IMR-90 (cell line): ENCODE results near the gene ZNF385B. TPM values are rescaled to one million over a fixed set of nuclear protein-coding genes. Genes with fewer than 3 reads are reported as not detected.

ENCODE experiments used
- ATAC-seq: fragments of 200-7000 bp; cut with Tn5 transposase; 2 replicates; pipeline ENCODE4 v1.9.1; 2020; ENCODE audit warnings: low read depth, mild to moderate bottlenecking, moderate library complexity
- BruUV-seq: library from RNA; stranded (reverse); fragments of 400-500 nt; replicated peaks from 2 replicates; lab custom pipeline; 2021; lab: Mats Ljungman, UMichigan
- CTCF ChIA-PET: fragments of 300-600 bp; formaldehyde crosslinking; extraction: SDS; loops from one replicate; lab custom pipeline; 2021; ENCODE audit warnings: antibody characterized with exemption; lab: Yijun Ruan, JAX
- POLR2A ChIA-PET: fragments of 300-600 bp; sonication (Branson Sonifier 250); formaldehyde crosslinking; loops from one replicate; lab custom pipeline; 2022; ENCODE audit warnings: antibody characterized with exemption; ENCODE audit not compliant: unreplicated experiment; lab: Charles Lee
- DNase-seq: peaks from one replicate; pipeline ENCODE4 v3.0.0; 2013
- H2AFZ ChIP-seq: replicated peaks from 2 replicates; pipeline ENCODE3; 2013; ENCODE audit warnings: low read length, mild to moderate bottlenecking; ENCODE audit not compliant: poor library complexity
- H2AK5ac ChIP-seq: 2 replicates; pipeline ENCODE4 v1.6.1; 2013; ENCODE audit warnings: low read depth, low read length, inconsistent platforms
- H2AK9ac ChIP-seq: replicated peaks from 2 replicates; pipeline ENCODE3; 2013; ENCODE audit warnings: mild to moderate bottlenecking, low read depth, low read length, moderate library complexity; ENCODE audit not compliant: poor library complexity
- H2BK120ac ChIP-seq: 2 replicates; pipeline ENCODE4 v1.6.1; 2013; ENCODE audit warnings: low read depth, low read length, inconsistent platforms
- H2BK15ac ChIP-seq: 3 replicates; pipeline ENCODE4 v1.6.1; 2013; ENCODE audit warnings: low read depth, low read length, inconsistent platforms
- H2BK20ac ChIP-seq: 2 replicates; pipeline ENCODE4 v1.6.1; 2013; ENCODE audit warnings: low read depth, mild to moderate bottlenecking, inconsistent platforms, low read length, moderate library complexity
- H2BK5ac ChIP-seq: 2 replicates; pipeline ENCODE4 v1.6.1; 2013; ENCODE audit warnings: mild to moderate bottlenecking, low read depth, low read length, inconsistent platforms; ENCODE audit not compliant: poor library complexity, severe bottlenecking
- H3K14ac ChIP-seq: replicated peaks from 2 replicates; pipeline ENCODE4 v1.6.1; 2013; ENCODE audit warnings: low read depth, low read length, inconsistent platforms
- H3K18ac ChIP-seq: 2 replicates; pipeline ENCODE4 v1.6.1; 2013; ENCODE audit warnings: low read depth, low read length, control low read depth
- H3K23ac ChIP-seq: 2 replicates; pipeline ENCODE4 v1.6.1; 2013; ENCODE audit warnings: low read depth, low read length, inconsistent platforms
- H3K27ac ChIP-seq: 2 replicates; pipeline ENCODE4 v1.5.1; 2013; ENCODE audit warnings: mild to moderate bottlenecking, control low read depth, low read length; ENCODE audit not compliant: insufficient read depth
- H3K27me3 ChIP-seq: 2 replicates; pipeline ENCODE4 v1.6.1; 2013; ENCODE audit warnings: low read length; ENCODE audit not compliant: control insufficient read depth, insufficient read depth
- H3K36me3 ChIP-seq: 2 replicates; pipeline ENCODE4 v1.6.1; 2013; ENCODE audit warnings: low read length, mixed read lengths; ENCODE audit not compliant: control insufficient read depth, insufficient read depth
- H3K4ac ChIP-seq: 2 replicates; pipeline ENCODE4 v1.6.1; 2013; ENCODE audit warnings: low read depth, low read length, inconsistent platforms
- H3K4me1 ChIP-seq: 2 replicates; pipeline ENCODE4 v1.6.1; 2013; ENCODE audit warnings: low read length, mixed read lengths; ENCODE audit not compliant: control insufficient read depth, insufficient read depth
- H3K4me2 ChIP-seq: 2 replicates; pipeline ENCODE4 v1.6.1; 2013; ENCODE audit warnings: low read depth, mild to moderate bottlenecking, control low read depth, low read length, moderate library complexity
- H3K4me3 ChIP-seq: 2 replicates; pipeline ENCODE4 v1.5.1; 2013; ENCODE audit warnings: low read depth, mild to moderate bottlenecking, control low read depth, low read length, moderate library complexity; ENCODE audit not compliant: insufficient read depth
- H3K56ac ChIP-seq: 2 replicates; pipeline ENCODE4 v1.6.1; 2013; ENCODE audit warnings: low read length, inconsistent platforms; ENCODE audit not compliant: insufficient read depth; ENCODE audit errors: extremely low read depth
- H3K79me1 ChIP-seq, 2 experiments: 2 replicates each; pipeline ENCODE4 v1.6.1; 2013; ENCODE audit warnings: low read length in 2 of 2, inconsistent platforms in 1 of 2, low read depth in 1 of 2
- H3K9ac ChIP-seq: 2 replicates; pipeline ENCODE4 v1.6.1; 2013; ENCODE audit warnings: low read depth, low read length, control low read depth
- H3K9me1 ChIP-seq: 2 replicates; pipeline ENCODE4 v1.6.1; 2013; ENCODE audit warnings: low read length, inconsistent platforms; ENCODE audit not compliant: insufficient read depth
- H3K9me3 ChIP-seq: 2 replicates; pipeline ENCODE4 v1.6.1; 2013; ENCODE audit warnings: low read length; ENCODE audit not compliant: control insufficient read depth, insufficient read depth
- H4K20me1 ChIP-seq: 2 replicates; pipeline ENCODE4 v1.6.1; 2013; ENCODE audit warnings: low read length, inconsistent platforms; ENCODE audit not compliant: insufficient read depth
- H4K5ac ChIP-seq: 2 replicates; pipeline ENCODE4 v1.6.1; 2013; ENCODE audit warnings: mild to moderate bottlenecking, low read depth, low read length, control low read depth
- H4K8ac ChIP-seq, 2 experiments: 2 replicates each; pipeline ENCODE4 v1.6.1; 2013; ENCODE audit warnings: low read depth in 2 of 2, low read length in 2 of 2, control low read depth in 1 of 2, inconsistent platforms in 1 of 2
- H4K91ac ChIP-seq: 2 replicates; pipeline ENCODE4 v1.6.1; 2013; ENCODE audit warnings: low read depth, low read length, inconsistent platforms; ENCODE audit not compliant: insufficient read depth
- BHLHE40 ChIP-seq: fragments of 150-350 bp; IDR thresholded peaks from 2 replicates; pipeline ENCODE4 v1.6.1; 2016; ENCODE audit warnings: mild to moderate bottlenecking, low read depth, low read length
- CEBPB ChIP-seq: IDR thresholded peaks from 2 replicates; pipeline ENCODE4 v1.6.1; 2012; ENCODE audit warnings: low read depth, low read length, improper control_type of control experiment
- CHD1 ChIP-seq: IDR thresholded peaks from 2 replicates; pipeline ENCODE4 v1.6.1; 2012; ENCODE audit warnings: low read depth, low read length, improper control_type of control experiment
- CTCF ChIP-seq: conservative IDR thresholded peaks from 2 replicates; pipeline ENCODE4 v1.5.1; 2012; ENCODE audit warnings: mild to moderate bottlenecking, low read depth, low read length, improper control_type of control experiment
- ELK1 ChIP-seq: fragments of 150-350 bp; IDR thresholded peaks from 2 replicates; pipeline ENCODE4 v1.6.1; 2016; ENCODE audit warnings: low read depth, mild to moderate bottlenecking, low read length, moderate library complexity, borderline replicate concordance
- FOS ChIP-seq: fragments of 150-350 bp; IDR thresholded peaks from 2 replicates; pipeline ENCODE4 v1.6.1; 2016; ENCODE audit warnings: low read depth, low read length
- MAFK ChIP-seq: IDR thresholded peaks from 2 replicates; pipeline ENCODE4 v1.6.1; 2012; ENCODE audit warnings: low read depth, low read length, improper control_type of control experiment
- MAZ ChIP-seq: IDR thresholded peaks from 2 replicates; pipeline ENCODE4 v1.6.1; 2012; ENCODE audit warnings: low read depth, mild to moderate bottlenecking, low read length, improper control_type of control experiment, moderate library complexity, borderline replicate concordance
- MXI1 ChIP-seq: IDR thresholded peaks from 2 replicates; pipeline ENCODE4 v1.6.1; 2012; ENCODE audit warnings: low read depth, mild to moderate bottlenecking, low read length, moderate library complexity, borderline replicate concordance
- NFE2L2 ChIP-seq: fragments of 150-350 bp; IDR thresholded peaks from 2 replicates; pipeline ENCODE4 v1.6.1; 2016; ENCODE audit warnings: low read depth, mild to moderate bottlenecking, low read length
- POLR2A ChIP-seq: IDR thresholded peaks from 2 replicates; pipeline ENCODE4 v1.6.1; 2012; ENCODE audit warnings: mild to moderate bottlenecking, low read depth, low read length
- RAD21 ChIP-seq: IDR thresholded peaks from 2 replicates; pipeline ENCODE4 v1.6.1; 2012; ENCODE audit warnings: low read length, improper control_type of control experiment
- RCOR1 ChIP-seq: IDR thresholded peaks from 2 replicates; pipeline ENCODE4 v1.6.1; 2012; ENCODE audit warnings: mild to moderate bottlenecking, low read length, improper control_type of control experiment; ENCODE audit not compliant: insufficient replicate concordance
- RFX5 ChIP-seq: IDR thresholded peaks from 2 replicates; pipeline ENCODE4 v1.8.0; 2012; ENCODE audit warnings: low read depth, mild to moderate bottlenecking, low read length, moderate library complexity
- SMC3 ChIP-seq: fragments of 150-350 bp; IDR thresholded peaks from 2 replicates; pipeline ENCODE4 v1.6.1; 2016; ENCODE audit warnings: low read depth, mild to moderate bottlenecking, antibody characterized with exemption, low read length, moderate library complexity
- USF2 ChIP-seq: fragments of 150-350 bp; IDR thresholded peaks from 2 replicates; pipeline ENCODE4 v1.6.1; 2017; ENCODE audit warnings: mild to moderate bottlenecking, antibody characterized with exemption, low read length, low read depth
- WGBS, 2 experiments: methylation state at CpG; one replicate each; pipeline versions ENCODE4 v1.1.5 to v1.1.7; 2013; ENCODE audit warnings: missing lambda C conversion rate in 2 of 2; ENCODE audit not compliant: insufficient read length in 1 of 2; ENCODE audit errors: extremely low coverage in 2 of 2; 5-methylcytosine and 5-hydroxymethylcytosine counted together
- dilution Hi-C: fragments of 300-500 bp; cut with HindIII; formaldehyde crosslinking; loops from one replicate; pipeline ENCODE4 v1.14.3; 2018; ENCODE audit warnings: low sequenced_read_pairs; ENCODE audit not compliant: unreplicated experiment
- in situ Hi-C: fragments of 300-500 bp; cut with MboI; formaldehyde crosslinking; loops from 3 replicates; pipeline ENCODE4 v1.14.3; 2019; ENCODE audit warnings: low sequenced_read_pairs, inconsistent platforms, mixed read lengths
- intact Hi-C: fragments of 100-400 bp; cut with micrococcal nuclease; formaldehyde crosslinking; loops from 2 replicates; pipeline ENCODE4 v1.10.0; 2022
- polyA plus RNA-seq, 3 experiments: library from polyadenylated mRNA; depleted of rRNA; stranded (reverse); fragments of >200 nt; gene quantifications; 2 replicates each; pipeline ENCODE4 v1.2.3, GENCODE V29; 2012; ENCODE audit warnings: low replicate concordance in 1 of 3
- total RNA-seq: library from RNA; depleted of rRNA; stranded (reverse); fragments of >200 nt; gene quantifications from 2 replicates; pipeline ENCODE4 v1.2.3, GENCODE V29; 2012

The ZNF385B gene
- total and polyA plus RNA-seq, 2 of the 4 experiments (the other 2 are of a cell fraction): not detected

GRCh38 chr2:179822540-179822939 lies 38.9 kb downstream of the ZNF385B start:
- no peak for ATAC-seq
- no peaks in the 10 kb centered on the region for H3K27me3 ChIP-seq
- no peak overlapping the region for H3K4me2 ChIP-seq
- H4K5ac ChIP-seq: no peak overlapping the region
- H4K8ac ChIP-seq: no peak overlapping the region
- BruUV-seq: no TSS peak
- ChIA-PET CTCF (interaction anchor here (0.8 kb wide), 1 partner anchor 255 kb away, joined by 3 read pairs; no protein-coding TSS in a partner anchor), POLR2A (no interaction called here)
- H4K91ac ChIP-seq: no peak overlapping the region
- no peak overlapping the region for H2BK5ac ChIP-seq
- H3K14ac ChIP-seq: no peak overlapping the region
- no peak overlapping the region for H2BK20ac ChIP-seq
- no peak overlapping the region for H2AK9ac ChIP-seq
- no peak for TF ChIP-seq NFE2L2
- no peak for TF ChIP-seq POLR2A
- TF ChIP-seq MAZ: no peak
- no peak for TF ChIP-seq USF2
- TF ChIP-seq RAD21: no peak
- no peak for TF ChIP-seq BHLHE40
- no peak for TF ChIP-seq ELK1
- TF ChIP-seq CHD1: no peak
- TF ChIP-seq SMC3: no peak
- no peak for TF ChIP-seq MAFK
- no peak for TF ChIP-seq MXI1
- no peak for TF ChIP-seq FOS
- no peak for TF ChIP-seq CEBPB
- no peak for TF ChIP-seq RFX5
- TF ChIP-seq RCOR1: no peak
- no peak for TF ChIP-seq CTCF
- no peak for DNase-seq
- no peak overlapping the region for H2BK15ac ChIP-seq
- no peaks in the 10 kb centered on the region for H3K4me1 ChIP-seq
- dilution Hi-C loops (no loop called here), in situ Hi-C loops (no loop called here), intact Hi-C loops (no loop called here)
- no peak overlapping the region for H3K18ac ChIP-seq
- no peaks in the 10 kb centered on the region; the same call in 1 of the 2 replicates for H3K9me1 ChIP-seq
- no peak overlapping the region for H3K9ac ChIP-seq
- H2BK120ac ChIP-seq: no peak overlapping the region
- WGBS, 2 experiments: no CpG with 5 or more reads among the region's 1 CpG
- H2AK5ac ChIP-seq: no peak overlapping the region
- H2AFZ ChIP-seq: no peak overlapping the region
- no peak overlapping the region for H3K23ac ChIP-seq
- H4K20me1 ChIP-seq: no peaks in the 10 kb centered on the region
- H3K79me1 ChIP-seq: no peaks in the 10 kb centered on the region
- no peak overlapping the region for H3K4me3 ChIP-seq
- no peak overlapping the region for H3K56ac ChIP-seq
- H3K4ac ChIP-seq: no peak overlapping the region
- no peak overlapping the region for H3K27ac ChIP-seq
- H3K9me3 ChIP-seq: no peaks in the 10 kb centered on the region
- no peaks in the 10 kb centered on the region for H3K36me3 ChIP-seq
